ENCODE data around the gene FOXI2. TPM values are rescaled to one million over a fixed set of nuclear protein-coding genes. Genes with fewer than 3 reads are reported as not detected.

Gene FOXI2
- total RNA-seq, 1 experiment from 2014 or later: not detected

- TF ChIP-seq CTCF (IDR thresholded peaks at IDR 0.05 in 2 of 3, conservative IDR thresholded peaks at IDR 0.05 in 1 of 3; ENCODE audit: borderline replicate concordance in 1 of 3, insufficient read depth in 1 of 3, low read depth in 2 of 3, low read length in 2 of 3): no peak
Measured at GRCh38 chr10:127776816-127777215, 39.8 kb downstream of the FOXI2 start (continued).

- no TSS peak for BruUV-seq (replicated peaks)
- Histone ChIP-seq H3K27ac (ENCODE audit: low read depth, low read length) (no peak overlapping the region), H3K79me2 (ENCODE audit: insufficient read depth, low read length) (no peaks in the 10 kb centered on the region), H4K20me1 (ENCODE audit: insufficient read depth) (no peaks in the 10 kb centered on the region), H3K27me3 (ENCODE audit: insufficient read depth, low read length) (peaks cover 33% of the 10 kb centered on the region), H3K9me2 (ENCODE audit: insufficient read depth) (no peaks in the 10 kb centered on the region), H3K4me3 (replicated peaks in 1 of 2; ENCODE audit: low read depth in 1 of 2, low read length in 2 of 2) (no peak overlapping the region), H3K4me1 (ENCODE audit: control insufficient read depth in 1 of 2, insufficient read depth in 2 of 2, low read length in 2 of 2) (no peaks in the 10 kb centered on the region), H2AFZ (ENCODE audit: low read depth, low read length, poor library complexity, severe bottlenecking) (no peak overlapping the region), H3K4me2 (ENCODE audit: low read length) (no peak overlapping the region), H3K9me3 (ENCODE audit: control insufficient read depth in 1 of 2, insufficient read depth in 1 of 2, low read depth in 1 of 2, low read length in 2 of 2) (no peaks in the 10 kb centered on the region), H3K36me3 (ENCODE audit: control insufficient read depth in 1 of 2, insufficient read depth in 2 of 2, low read length in 2 of 2) (no peaks in the 10 kb centered on the region), H3K9ac (ENCODE audit: low read length) (no peak overlapping the region)
- ChIA-PET RAD21 (ENCODE audit: low non-redundant PET in 1 of 2, low total read pairs in 2 of 2, uncharacterized antibody in 2 of 2, unreplicated experiment in 2 of 2) (no interaction called here), CTCF (no interaction called here), POLR2A (no interaction called here)
- no peak for DNase-seq (ENCODE audit: low read depth, low spot score)
- intact Hi-C loops (cut with micrococcal nuclease): no loop called here
- TF ChIP-seq ATF3 (IDR thresholded peaks at IDR 0.05): no peak
- no peak for TF ChIP-seq ZFX (IDR thresholded peaks at IDR 0.05)
- TF ChIP-seq EZH2 (IDR thresholded peaks at IDR 0.05): no peak
- TF ChIP-seq POLR2AphosphoS5 (IDR thresholded peaks at IDR 0.05; ENCODE audit: low read depth, low read length): no peak
- no peak for TF ChIP-seq EZH2phosphoT487 (IDR thresholded peaks at IDR 0.05; ENCODE audit: borderline replicate concordance)
- TF ChIP-seq CTCF (IDR thresholded peaks at IDR 0.05 in 2 of 3, conservative IDR thresholded peaks at IDR 0.05 in 1 of 3; ENCODE audit: borderline replicate concordance in 1 of 3, insufficient read depth in 1 of 3, low read depth in 2 of 3, low read length in 2 of 3): no peak
- TF ChIP-seq CBX3 (IDR thresholded peaks at IDR 0.05; ENCODE audit: low read depth): no peak
- TF ChIP-seq EGR1 (IDR thresholded peaks at IDR 0.05; ENCODE audit: low read depth): no peak
- TF ChIP-seq TCF7L2 (IDR thresholded peaks at IDR 0.05; ENCODE audit: borderline replicate concordance, extremely low read depth, insufficient read depth, insufficient read length): no peak
- ATAC-seq: no peak
Measured at GRCh38 chr10:127781412-127781811, 44.4 kb downstream of the FOXI2 start.
